GM23248 (cell line): ENCODE data around the gene UCP3.

Experiments used
- EZH2 ChIP-seq: fragments of 200-600 bp; sonication (generic); IDR thresholded peaks from 2 replicates; pipeline ENCODE4 v1.6.1; 2018; ENCODE audit warnings: antibody characterized with exemption, mild to moderate bottlenecking; ENCODE audit not compliant: insufficient read depth, poor library complexity, severe bottlenecking
- EZH2phosphoT487 ChIP-seq: fragments of 200-600 bp; sonication (generic); IDR thresholded peaks from 2 replicates; pipeline ENCODE4 v1.6.1; 2018; ENCODE audit warnings: antibody characterized with exemption, moderate library complexity, mild to moderate bottlenecking, low read depth; ENCODE audit not compliant: insufficient read depth

DNA sequence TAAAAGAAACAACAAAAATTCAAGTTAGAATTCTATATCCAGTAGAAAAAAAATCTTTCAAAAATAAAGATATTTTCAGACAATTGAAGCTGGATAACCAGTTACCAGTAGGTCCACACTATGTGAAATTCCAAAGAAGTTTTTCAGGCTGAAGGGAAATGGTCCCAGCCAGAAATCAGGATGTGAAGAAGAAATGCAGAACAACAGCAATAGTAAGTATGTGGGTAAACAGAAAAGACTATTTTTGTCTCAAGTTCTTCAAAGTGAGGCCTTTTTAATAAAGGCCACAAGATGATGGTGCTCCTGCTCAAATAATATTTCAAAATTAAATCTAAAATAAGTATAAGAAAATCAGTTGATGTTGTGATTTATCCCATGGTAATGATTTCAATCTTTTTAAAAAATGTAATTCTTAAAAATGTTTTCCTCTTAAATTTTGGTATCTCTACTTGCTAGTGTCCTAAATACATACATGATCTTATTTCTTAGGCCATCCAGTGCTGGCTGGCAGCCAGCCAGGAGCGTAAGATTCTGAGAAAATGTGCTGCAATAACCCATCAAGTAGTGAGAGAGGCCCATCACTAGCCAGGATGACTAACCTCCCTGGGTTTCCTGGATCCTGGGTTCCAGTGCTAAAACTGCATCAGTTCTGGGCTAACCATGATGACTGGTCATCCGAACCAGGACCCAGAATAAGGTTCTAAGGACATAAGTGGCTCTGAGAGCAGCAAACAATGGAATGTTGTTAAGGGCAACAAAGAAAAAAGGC is 15.6 kb upstream of the UCP3 start:
- TF ChIP-seq EZH2, result no peak
- no peak for TF ChIP-seq EZH2phosphoT487
